HEK293 (cell line): ENCODE data around the gene CNDP2.

Source experiments
- CTCF ChIA-PET: fragments of 350-600 bp; formaldehyde crosslinking; extraction: SDS; loops from one replicate; lab custom pipeline; 2021; ENCODE audit warnings: antibody characterized with exemption; lab: Yijun Ruan, JAX
- POLR2A ChIA-PET: fragments of 300-600 bp; formaldehyde crosslinking; extraction: SDS; loops from one replicate; lab custom pipeline; 2020; ENCODE audit warnings: antibody characterized with exemption, inconsistent platforms; lab: Yijun Ruan, JAX
- H3K27ac ChIP-seq: fragments of 200-500 bp; sonication (Bioruptor generic); 2 replicates; pipeline ENCODE4 v1.5.1; 2014; ENCODE audit warnings: low read depth, low read length, control low read depth, inconsistent platforms; ENCODE audit errors: extremely low read depth
- H3K36me3 ChIP-seq, 2 experiments: fragments of 200-500 bp in 1 of 2; sonication (Bioruptor generic) in 1 of 2; 1 replicate in 1 of 2; 2 replicates in 1 of 2; pipeline ENCODE4 v1.5.1; 2014 to 2017; ENCODE audit warnings: inconsistent platforms in 2 of 2, low read length in 2 of 2; ENCODE audit not compliant: control insufficient read depth in 2 of 2, insufficient read depth in 1 of 2
- H3K4me1 ChIP-seq: fragments of 200-500 bp; sonication (Bioruptor generic); 2 replicates; pipeline ENCODE4 v1.5.1; 2014; ENCODE audit warnings: mild to moderate bottlenecking, low read length, inconsistent platforms; ENCODE audit not compliant: control insufficient read depth, insufficient read depth
- H3K4me3 ChIP-seq: 2 replicates; pipeline ENCODE4 v1.5.1; 2011; ENCODE audit warnings: low read depth, mild to moderate bottlenecking, control low read depth, low read length, moderate library complexity
- H3K9me3 ChIP-seq: fragments of 200-500 bp; sonication (Bioruptor generic); 2 replicates; pipeline ENCODE4 v1.5.1; 2014; ENCODE audit warnings: low read depth, low read length, inconsistent platforms; ENCODE audit not compliant: control insufficient read depth, insufficient read depth
- GLI2 ChIP-seq: fragments of 450-650 bp; formaldehyde crosslinking; IDR thresholded peaks from 2 replicates; pipeline ENCODE4; 2017; ENCODE audit warnings: missing biosample characterization, missing genetic modification characterization, low read depth, borderline replicate concordance
- HIC1 ChIP-seq: fragments of 450-650 bp; formaldehyde crosslinking; IDR thresholded peaks from 2 replicates; pipeline ENCODE4 v1.5.1; 2016; ENCODE audit warnings: missing biosample characterization, missing genetic modification characterization
- MYNN ChIP-seq: fragments of 450-650 bp; formaldehyde crosslinking; IDR thresholded peaks from 2 replicates; pipeline ENCODE4 v1.5.1; 2016; ENCODE audit warnings: missing biosample characterization, missing genetic modification characterization, borderline replicate concordance
- SALL2 ChIP-seq: fragments of 450-650 bp; formaldehyde crosslinking; IDR thresholded peaks from 2 replicates; pipeline ENCODE4 v1.5.0; 2017; ENCODE audit warnings: missing biosample characterization, mild to moderate bottlenecking, missing genetic modification characterization, borderline replicate concordance
- SCRT2 ChIP-seq: fragments of 450-650 bp; formaldehyde crosslinking; IDR thresholded peaks from 2 replicates; pipeline ENCODE4 v1.5.1; 2016; ENCODE audit warnings: missing biosample characterization, missing genetic modification characterization
- ZBTB21 ChIP-seq: fragments of 450-650 bp; formaldehyde crosslinking; IDR thresholded peaks from 2 replicates; pipeline ENCODE4 v1.5.1; 2017; ENCODE audit warnings: missing biosample characterization, missing genetic modification characterization
- ZBTB7A ChIP-seq: fragments of 450-650 bp; formaldehyde crosslinking; IDR thresholded peaks from 2 replicates; pipeline ENCODE4 v1.5.1; 2016; ENCODE audit warnings: low read depth, missing biosample characterization, missing genetic modification characterization
- ZNF10 ChIP-seq: fragments of 450-650 bp; formaldehyde crosslinking; IDR thresholded peaks from 2 replicates; pipeline ENCODE4 v1.5.1; 2017; ENCODE audit warnings: missing biosample characterization, missing genetic modification characterization
- ZNF121 ChIP-seq: fragments of 450-650 bp; formaldehyde crosslinking; IDR thresholded peaks from 2 replicates; pipeline ENCODE4 v1.5.1; 2016; ENCODE audit warnings: missing biosample characterization, missing genetic modification characterization
- ZNF146 ChIP-seq: fragments of 450-650 bp; formaldehyde crosslinking; IDR thresholded peaks from 2 replicates; pipeline ENCODE4 v1.5.1; 2016; ENCODE audit warnings: missing biosample characterization, missing genetic modification characterization
- ZNF248 ChIP-seq: fragments of 450-650 bp; formaldehyde crosslinking; IDR thresholded peaks from 2 replicates; pipeline ENCODE4 v1.5.1; 2017; ENCODE audit warnings: missing biosample characterization, missing genetic modification characterization
- ZNF266 ChIP-seq: fragments of 450-650 bp; formaldehyde crosslinking; IDR thresholded peaks from 2 replicates; pipeline ENCODE4 v1.5.1; 2016; ENCODE audit warnings: missing biosample characterization, missing genetic modification characterization, low read depth
- ZNF311 ChIP-seq: fragments of 450-650 bp; formaldehyde crosslinking; IDR thresholded peaks from 2 replicates; pipeline ENCODE4 v1.5.1; 2017; ENCODE audit warnings: missing biosample characterization, missing genetic modification characterization, borderline replicate concordance
- ZNF521 ChIP-seq: fragments of 450-650 bp; formaldehyde crosslinking; IDR thresholded peaks from 2 replicates; pipeline ENCODE4 v1.5.1; 2017; ENCODE audit warnings: missing biosample characterization, mild to moderate bottlenecking, missing genetic modification characterization
- ZNF585B ChIP-seq: fragments of 450-650 bp; formaldehyde crosslinking; IDR thresholded peaks from 2 replicates; pipeline ENCODE4 v1.5.1; 2016; ENCODE audit warnings: missing biosample characterization, missing genetic modification characterization
- ZNF624 ChIP-seq: fragments of 450-650 bp; formaldehyde crosslinking; IDR thresholded peaks from 2 replicates; pipeline ENCODE4 v1.5.1; 2017; ENCODE audit warnings: missing biosample characterization, missing genetic modification characterization
- ZNF660 ChIP-seq: fragments of 450-650 bp; IDR thresholded peaks from 2 replicates; pipeline ENCODE4 v1.5.1; 2018; ENCODE audit warnings: missing biosample characterization, mild to moderate bottlenecking, missing genetic modification characterization
- ZNF830 ChIP-seq: fragments of 450-650 bp; IDR thresholded peaks from 2 replicates; pipeline ENCODE4 v1.5.0; 2018; ENCODE audit warnings: missing biosample characterization, missing genetic modification characterization, low read depth, mild to moderate bottlenecking, moderate library complexity
- ZSCAN5A ChIP-seq: fragments of 450-650 bp; formaldehyde crosslinking; IDR thresholded peaks from 2 replicates; pipeline ENCODE4 v1.5.1; 2016; ENCODE audit warnings: missing biosample characterization, missing genetic modification characterization
- TF ChIP-seq, protein P1 (sequence below): IDR thresholded peaks from 2 replicates; pipeline ENCODE4 v1.6.1; 2011; ENCODE audit warnings: mild to moderate bottlenecking, low read depth, low read length, borderline replicate concordance
- TF ChIP-seq, protein P2 (sequence below): fragments of 450-650 bp; IDR thresholded peaks from 2 replicates; pipeline ENCODE4 v1.5.1; 2018; ENCODE audit warnings: missing biosample characterization, missing genetic modification characterization

The CNDP2 gene

GRCh38 chr18:74520096-74520833, 24.1 kb downstream of the CNDP2 start:
- H3K36me3 ChIP-seq: peaks cover 0 to 48% of the 10 kb centered on the region in 2 experiments; a peak in 2 of 3 replicates
- ChIA-PET POLR2A (no interaction called here), CTCF (no interaction called here)

DNA sequence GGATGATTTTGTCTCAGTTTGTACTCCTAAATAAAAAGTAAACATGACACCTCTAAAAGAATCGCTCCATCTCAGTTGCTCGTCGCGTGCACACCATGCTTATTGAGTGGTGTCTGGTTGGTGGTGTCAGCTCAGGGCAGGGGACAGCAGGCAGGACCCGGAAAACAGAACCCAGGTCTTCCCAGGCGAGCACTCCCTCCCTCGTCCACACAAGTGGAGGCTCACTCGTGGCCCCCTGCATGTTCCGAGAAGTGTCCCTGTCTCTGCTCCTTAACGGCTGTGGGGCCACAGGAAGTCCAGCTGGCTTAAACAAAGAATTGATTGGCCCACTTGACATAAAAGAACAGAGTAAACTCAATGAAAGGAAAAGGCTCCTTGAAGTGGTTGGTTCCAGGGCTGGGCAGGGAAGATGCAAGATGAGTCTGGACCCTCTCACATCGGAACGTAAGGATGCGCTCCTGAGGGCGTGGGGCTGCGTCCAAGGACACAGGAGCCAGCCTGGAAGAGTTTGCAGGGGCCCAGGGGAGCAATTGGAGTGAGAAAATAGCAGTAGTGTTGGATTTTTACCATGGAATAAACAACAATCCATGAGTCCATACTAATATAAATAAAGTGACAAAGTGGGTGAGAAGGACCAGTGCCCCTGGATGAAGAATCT, 25.0 kb downstream of the CNDP2 start:
- Histone ChIP-seq H3K36me3 (peaks cover 0 to 38% of the 10 kb centered on the region in 2 experiments; a peak in 2 of 3 replicates), H3K9me3 (no peaks in the 10 kb centered on the region), H3K27ac (no peak overlapping the region), H3K4me3 (no peak overlapping the region), H3K4me1 (no peaks in the 10 kb centered on the region)
- CTCF ChIA-PET: interaction anchor here (2.3 kb wide), 1 partner anchor 31 kb away, joined by 6 read pairs; no protein-coding TSS in a partner anchor
- no peak for TF ChIP-seq ZNF266
- TF ChIP-seq, protein P1, sequence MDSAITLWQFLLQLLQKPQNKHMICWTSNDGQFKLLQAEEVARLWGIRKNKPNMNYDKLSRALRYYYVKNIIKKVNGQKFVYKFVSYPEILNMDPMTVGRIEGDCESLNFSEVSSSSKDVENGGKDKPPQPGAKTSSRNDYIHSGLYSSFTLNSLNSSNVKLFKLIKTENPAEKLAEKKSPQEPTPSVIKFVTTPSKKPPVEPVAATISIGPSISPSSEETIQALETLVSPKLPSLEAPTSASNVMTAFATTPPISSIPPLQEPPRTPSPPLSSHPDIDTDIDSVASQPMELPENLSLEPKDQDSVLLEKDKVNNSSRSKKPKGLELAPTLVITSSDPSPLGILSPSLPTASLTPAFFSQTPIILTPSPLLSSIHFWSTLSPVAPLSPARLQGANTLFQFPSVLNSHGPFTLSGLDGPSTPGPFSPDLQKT: no peak
- TF ChIP-seq ZNF660 (tag by site-specific recombination): no peak
- TF ChIP-seq ZSCAN5A (tag by site-specific recombination): no peak
- no peak for TF ChIP-seq ZNF624 (tag by site-specific recombination)
- no peak for TF ChIP-seq HIC1
- no peak for TF ChIP-seq ZBTB21 (tag by site-specific recombination)
- TF ChIP-seq ZNF830 (tag by site-specific recombination): no peak
- TF ChIP-seq ZNF585B (tag by site-specific recombination): no peak
- no peak for TF ChIP-seq ZNF121 (tag by site-specific recombination)
- no peak for TF ChIP-seq GLI2
- TF ChIP-seq ZNF10 (tag by site-specific recombination): no peak
- TF ChIP-seq ZBTB7A (tag by site-specific recombination): no peak
- no peak for TF ChIP-seq MYNN (tag by site-specific recombination)
- TF ChIP-seq SALL2 (tag by site-specific recombination): no peak
- TF ChIP-seq, protein P2, sequence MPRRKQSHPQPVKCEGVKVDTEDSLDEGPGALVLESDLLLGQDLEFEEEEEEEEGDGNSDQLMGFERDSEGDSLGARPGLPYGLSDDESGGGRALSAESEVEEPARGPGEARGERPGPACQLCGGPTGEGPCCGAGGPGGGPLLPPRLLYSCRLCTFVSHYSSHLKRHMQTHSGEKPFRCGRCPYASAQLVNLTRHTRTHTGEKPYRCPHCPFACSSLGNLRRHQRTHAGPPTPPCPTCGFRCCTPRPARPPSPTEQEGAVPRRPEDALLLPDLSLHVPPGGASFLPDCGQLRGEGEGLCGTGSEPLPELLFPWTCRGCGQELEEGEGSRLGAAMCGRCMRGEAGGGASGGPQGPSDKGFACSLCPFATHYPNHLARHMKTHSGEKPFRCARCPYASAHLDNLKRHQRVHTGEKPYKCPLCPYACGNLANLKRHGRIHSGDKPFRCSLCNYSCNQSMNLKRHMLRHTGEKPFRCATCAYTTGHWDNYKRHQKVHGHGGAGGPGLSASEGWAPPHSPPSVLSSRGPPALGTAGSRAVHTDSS: no peak
- TF ChIP-seq SCRT2 (tag by site-specific recombination): no peak
- TF ChIP-seq ZNF311 (tag by site-specific recombination): no peak
- no peak for TF ChIP-seq ZNF521 (tag by site-specific recombination)
- POLR2A ChIA-PET: no interaction called here

More at GRCh38 chr18:74520096-74520833, 24.1 kb downstream of the CNDP2 start:
- H3K4me1 ChIP-seq: no peaks in the 10 kb centered on the region
- no peak overlapping the region for H3K27ac ChIP-seq
- no peaks in the 10 kb centered on the region for H3K9me3 ChIP-seq
- no peak overlapping the region for H3K4me3 ChIP-seq
- TF ChIP-seq ZNF146 (tag by site-specific recombination) (no peak), ZNF121 (tag by site-specific recombination) (0 out of 2 replicates have a peak, but pooled peaks have one; percentile 33), ZNF248 (tag by site-specific recombination) (no peak)
